CD4-positive, alpha-beta T cell treated with Interleukin-21 for 1 hour (primary cell): ENCODE results near the gene ZNRF3.

ENCODE experiments used
- DNase-seq: peaks from one replicate; pipeline ENCODE4 v3.0.0-alpha.2; 2020

The ZNRF3 gene

GRCh38 chr22:28910569-28911303, 27.4 kb downstream of the ZNRF3 start:
- DNase-seq: no peak

- no peak for DNase-seq
These were observed 27.9 kb downstream of the ZNRF3 start for GRCh38 chr22:28911304-28911690.

- no peak for DNase-seq
These were observed 28.7 kb downstream of the ZNRF3 start for GRCh38 chr22:28911777-28912669.

GRCh38 chr22:28914201-28914600, 30.8 kb downstream of the ZNRF3 start:
- DNase-seq: no peak

DNA sequence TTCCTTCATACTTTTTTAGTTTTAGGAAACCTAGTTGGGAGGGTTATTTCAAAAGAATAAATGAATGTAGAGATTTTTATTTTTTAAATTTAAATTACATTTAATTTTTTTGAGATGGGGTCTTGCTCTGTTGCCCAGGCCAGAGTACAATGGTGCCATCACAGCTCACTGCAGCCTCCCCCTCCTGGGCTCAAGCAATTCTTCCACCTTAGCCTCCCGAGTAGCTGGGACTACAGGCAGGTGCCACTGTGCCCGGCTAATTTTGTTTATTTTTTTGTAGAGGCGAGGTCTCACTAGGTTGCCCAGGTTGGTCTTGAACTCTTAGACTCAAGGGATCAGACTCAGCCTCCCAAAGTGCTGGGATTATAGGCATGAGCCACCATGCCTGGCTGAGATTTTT, 32.6 kb downstream of the ZNRF3 start:
- no peak for DNase-seq

GRCh38 chr22:28917747-28918549, 34.6 kb downstream of the ZNRF3 start:
- no peak for DNase-seq

- no peak for DNase-seq
These were observed 35.3 kb downstream of the ZNRF3 start for GRCh38 chr22:28918550-28919271.

DNA sequence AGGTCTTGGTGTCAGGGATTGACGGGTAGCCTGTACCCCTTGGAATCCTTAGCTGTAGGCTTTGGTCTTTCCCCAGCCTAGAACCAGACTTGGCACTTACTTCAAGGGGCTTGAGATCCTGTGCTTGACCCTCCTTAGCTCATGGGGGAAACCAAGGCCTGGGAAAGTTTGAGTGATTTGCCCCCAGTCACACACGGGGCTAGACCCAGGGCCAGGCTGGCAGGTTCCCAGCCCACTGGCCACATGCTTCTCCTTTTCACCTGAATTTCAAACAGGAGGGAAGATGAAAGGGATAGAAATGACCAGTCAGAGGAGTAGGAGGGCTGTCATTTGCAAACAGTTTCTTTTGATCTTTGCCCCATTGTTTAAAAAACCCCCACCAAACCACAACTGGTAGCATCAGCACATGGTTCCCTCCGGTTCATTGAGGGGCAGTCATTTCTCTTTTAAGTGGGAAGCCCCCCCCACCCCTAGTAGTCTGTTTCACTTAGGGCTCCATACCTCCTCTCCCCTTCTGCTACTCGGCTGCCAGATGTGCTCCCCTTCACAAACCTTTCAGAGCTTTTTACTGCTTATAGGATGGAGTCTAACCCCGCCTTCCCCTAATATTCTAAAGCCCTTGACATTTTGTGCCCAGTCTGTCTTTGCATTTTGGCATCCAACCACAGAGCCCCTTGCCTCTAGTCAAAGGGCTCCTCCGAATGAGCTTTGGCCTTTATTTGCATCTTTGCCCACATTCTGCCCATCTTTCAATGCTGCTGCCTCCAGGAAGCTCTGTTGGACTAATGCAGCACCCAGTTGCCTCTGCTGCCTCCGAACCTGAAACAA, 37.6 kb downstream of the ZNRF3 start:
- no peak for DNase-seq

DNA sequence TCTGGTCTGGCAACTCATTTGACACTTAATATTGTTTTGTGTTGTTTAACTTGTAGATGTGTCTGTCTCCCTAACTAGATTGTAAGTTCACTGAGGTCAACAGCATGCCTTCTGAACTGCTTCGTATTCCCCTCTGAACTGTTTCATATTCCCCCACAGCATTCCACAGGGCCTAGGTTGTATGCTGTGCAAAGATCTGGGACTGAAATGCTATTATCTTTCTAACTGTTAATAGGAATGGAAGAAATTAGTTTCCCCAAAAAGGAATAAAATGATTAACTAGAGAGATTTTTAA, 38.2 kb downstream of the ZNRF3 start:
- DNase-seq: no peak

- no peak for DNase-seq
These were observed 39.3 kb downstream of the ZNRF3 start for GRCh38 chr22:28922540-28923244.

GRCh38 chr22:28923826-28924732, 40.7 kb downstream of the ZNRF3 start:
- no peak for DNase-seq

DNA sequence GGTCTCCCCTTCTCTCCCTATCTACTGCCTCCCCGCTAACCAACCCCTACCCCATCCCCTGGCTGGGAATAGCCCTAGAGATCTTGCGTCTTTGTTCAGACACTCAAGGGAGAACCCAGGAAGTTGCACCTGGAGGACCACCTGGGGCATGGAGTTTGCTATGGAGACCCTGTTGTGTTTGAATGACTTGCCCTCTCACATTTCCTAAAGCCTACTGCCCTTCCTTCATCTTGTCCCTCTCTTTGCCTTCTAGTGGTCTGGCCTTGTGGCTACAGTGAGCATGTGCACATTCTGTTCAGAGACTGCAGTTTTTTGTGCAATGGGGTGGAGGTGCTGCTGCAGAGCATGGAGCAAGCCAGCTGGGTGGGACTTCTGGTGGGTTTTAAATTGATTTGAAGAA, 42.5 kb downstream of the ZNRF3 start:
- DNase-seq: no peak

GRCh38 chr22:28927630-28928029, 44.3 kb downstream of the ZNRF3 start:
- no peak for DNase-seq

DNA sequence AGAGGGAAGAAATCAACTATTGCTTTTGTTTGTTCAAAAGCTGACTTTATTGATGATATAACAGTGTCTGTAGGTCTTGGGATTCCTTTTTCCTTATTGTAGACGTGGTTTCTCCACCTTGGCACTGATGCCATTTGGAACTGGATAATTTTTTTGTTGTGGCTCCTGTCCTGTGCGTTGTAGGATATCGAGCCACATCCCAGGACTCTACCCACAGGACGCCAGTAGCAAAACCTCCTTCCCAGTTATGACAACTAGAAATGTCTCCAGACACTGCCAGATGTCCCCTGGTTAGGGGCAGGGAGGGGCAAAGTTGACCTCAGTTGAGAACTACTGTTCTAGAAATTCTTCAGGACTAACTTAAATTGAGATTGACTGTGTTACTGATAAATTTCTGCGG, 45.8 kb downstream of the ZNRF3 start:
- DNase-seq: no peak

DNA sequence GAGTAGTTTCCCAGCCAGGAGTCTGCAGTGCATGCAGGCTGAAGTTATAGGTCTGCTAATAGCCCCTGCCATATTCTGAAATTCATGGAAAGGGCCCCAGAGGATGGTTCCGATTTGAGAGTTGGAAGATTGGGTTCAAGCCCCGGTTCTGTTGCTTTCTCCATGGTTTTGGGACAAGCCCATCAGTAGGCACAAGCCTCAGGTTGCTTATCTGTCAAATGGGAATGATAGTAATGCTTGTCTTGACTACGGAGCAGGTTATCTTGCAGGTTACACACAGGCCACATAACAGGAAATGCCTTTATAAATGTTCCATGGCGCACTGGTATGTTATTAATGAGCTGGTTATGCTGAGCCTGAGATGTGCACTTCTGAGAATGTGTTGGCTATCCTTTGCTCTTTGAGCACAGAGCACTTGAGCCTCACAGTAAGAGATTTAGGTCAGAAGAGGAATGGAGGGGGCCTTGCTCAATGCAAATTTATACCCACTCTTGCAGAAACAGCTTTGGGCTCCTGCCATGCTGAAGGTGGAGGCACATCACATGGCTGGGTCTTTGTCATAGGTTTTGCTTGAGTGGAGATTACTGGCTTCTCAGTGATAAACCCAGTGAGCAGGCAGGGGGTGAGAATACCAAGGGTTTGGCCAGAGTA, 47.1 kb downstream of the ZNRF3 start:
- DNase-seq: no peak

DNA sequence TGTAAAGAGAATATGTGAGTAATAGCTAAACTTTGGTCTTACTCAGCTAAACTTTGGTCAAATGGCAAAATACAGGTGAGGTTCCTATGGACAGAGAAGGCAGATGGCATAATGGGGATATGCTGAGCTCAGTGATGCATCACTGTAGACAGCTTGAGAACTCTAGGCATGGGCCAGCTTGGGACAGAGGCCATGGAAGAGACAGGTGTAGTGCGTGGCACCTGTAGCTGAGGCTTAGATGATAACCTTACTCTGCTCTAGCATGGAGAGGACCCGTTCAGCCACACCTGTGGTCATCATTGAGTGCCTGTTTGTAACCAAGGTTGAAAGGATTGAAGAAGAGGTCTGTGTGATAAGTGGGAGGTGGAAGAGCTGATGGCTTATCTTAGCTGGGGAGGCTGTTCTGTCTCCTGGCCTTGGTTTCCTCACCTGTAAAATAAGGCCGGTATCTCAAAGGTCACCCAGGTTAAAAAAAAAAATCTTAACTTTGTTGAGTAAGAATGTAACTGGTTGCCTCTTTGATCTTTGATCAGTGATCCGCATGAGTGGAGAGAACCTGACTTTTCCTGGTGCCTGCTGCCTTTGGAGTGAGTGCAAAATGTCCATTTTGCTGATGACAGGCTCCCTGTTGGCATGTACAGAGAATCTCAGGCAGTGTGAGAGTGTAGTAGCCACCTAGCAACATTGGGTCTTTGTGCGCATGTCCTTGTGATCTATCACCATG, 48.6 kb downstream of the ZNRF3 start:
- no peak for DNase-seq

DNA sequence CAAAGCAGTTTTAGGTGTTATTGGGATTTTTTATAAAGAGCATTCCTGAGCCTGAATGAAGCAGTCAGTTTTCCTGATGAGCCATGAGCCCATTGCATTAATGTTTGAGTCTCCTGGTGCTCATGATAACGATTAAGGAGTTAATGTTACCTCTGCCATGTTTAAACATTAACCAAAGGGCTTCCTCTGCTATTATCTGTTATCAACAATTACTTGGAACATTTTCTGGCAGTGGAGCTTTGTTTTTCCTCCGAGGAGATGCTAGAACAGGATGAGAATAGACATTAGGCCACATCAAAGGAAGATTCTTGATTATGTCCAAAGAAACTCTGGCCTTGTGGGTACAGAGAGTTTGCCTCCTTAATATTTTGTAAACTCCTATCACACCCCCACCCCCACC, 49.9 kb downstream of the ZNRF3 start:
- no peak for DNase-seq

GRCh38 chr22:28934026-28934425, 50.7 kb downstream of the ZNRF3 start:
- no peak for DNase-seq

- no peak for DNase-seq
These were observed 51.8 kb downstream of the ZNRF3 start for GRCh38 chr22:28935140-28935539.
